Measurements from ENCODE around the gene NEURL1B.

NEURL1B gene

DNA sequence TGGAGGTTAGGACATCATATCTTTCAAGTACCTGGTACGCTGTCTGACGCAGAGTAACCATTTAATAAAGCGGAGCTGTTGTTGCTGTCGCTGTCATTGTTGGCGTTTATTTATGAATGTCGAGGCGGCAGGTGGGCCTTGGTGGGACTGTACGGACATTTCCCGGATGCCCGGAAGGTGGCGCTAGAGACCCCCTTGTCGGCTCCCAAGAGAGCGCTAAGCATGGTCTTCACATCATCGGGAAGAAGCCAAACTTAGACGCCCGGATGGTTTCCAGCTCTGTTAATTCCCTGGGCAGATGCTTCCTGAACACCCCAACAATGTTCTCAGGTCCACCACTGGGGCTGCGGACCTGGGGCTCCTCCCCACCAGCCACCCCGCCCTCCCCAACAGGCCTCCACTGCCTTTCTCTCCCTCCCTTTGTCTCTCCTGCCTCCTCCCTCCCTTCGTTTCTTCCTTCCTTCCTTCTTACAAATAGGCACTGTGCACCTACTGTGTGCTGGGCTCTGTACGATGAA lies 75.8 kb downstream of the NEURL1B start:
- peak; percentile 77 for DNase-seq (ENCODE audit: low read depth)
- H3K4me3 ChIP-seq (ENCODE audit: low read length), result no peak overlapping the region
- TF ChIP-seq, protein P1, sequence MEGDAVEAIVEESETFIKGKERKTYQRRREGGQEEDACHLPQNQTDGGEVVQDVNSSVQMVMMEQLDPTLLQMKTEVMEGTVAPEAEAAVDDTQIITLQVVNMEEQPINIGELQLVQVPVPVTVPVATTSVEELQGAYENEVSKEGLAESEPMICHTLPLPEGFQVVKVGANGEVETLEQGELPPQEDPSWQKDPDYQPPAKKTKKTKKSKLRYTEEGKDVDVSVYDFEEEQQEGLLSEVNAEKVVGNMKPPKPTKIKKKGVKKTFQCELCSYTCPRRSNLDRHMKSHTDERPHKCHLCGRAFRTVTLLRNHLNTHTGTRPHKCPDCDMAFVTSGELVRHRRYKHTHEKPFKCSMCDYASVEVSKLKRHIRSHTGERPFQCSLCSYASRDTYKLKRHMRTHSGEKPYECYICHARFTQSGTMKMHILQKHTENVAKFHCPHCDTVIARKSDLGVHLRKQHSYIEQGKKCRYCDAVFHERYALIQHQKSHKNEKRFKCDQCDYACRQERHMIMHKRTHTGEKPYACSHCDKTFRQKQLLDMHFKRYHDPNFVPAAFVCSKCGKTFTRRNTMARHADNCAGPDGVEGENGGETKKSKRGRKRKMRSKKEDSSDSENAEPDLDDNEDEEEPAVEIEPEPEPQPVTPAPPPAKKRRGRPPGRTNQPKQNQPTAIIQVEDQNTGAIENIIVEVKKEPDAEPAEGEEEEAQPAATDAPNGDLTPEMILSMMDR (IDR thresholded peaks at IDR 0.05; ENCODE audit: insufficient read depth, low read depth, low read length, missing control alignments), result peak; percentile 87

DNA sequence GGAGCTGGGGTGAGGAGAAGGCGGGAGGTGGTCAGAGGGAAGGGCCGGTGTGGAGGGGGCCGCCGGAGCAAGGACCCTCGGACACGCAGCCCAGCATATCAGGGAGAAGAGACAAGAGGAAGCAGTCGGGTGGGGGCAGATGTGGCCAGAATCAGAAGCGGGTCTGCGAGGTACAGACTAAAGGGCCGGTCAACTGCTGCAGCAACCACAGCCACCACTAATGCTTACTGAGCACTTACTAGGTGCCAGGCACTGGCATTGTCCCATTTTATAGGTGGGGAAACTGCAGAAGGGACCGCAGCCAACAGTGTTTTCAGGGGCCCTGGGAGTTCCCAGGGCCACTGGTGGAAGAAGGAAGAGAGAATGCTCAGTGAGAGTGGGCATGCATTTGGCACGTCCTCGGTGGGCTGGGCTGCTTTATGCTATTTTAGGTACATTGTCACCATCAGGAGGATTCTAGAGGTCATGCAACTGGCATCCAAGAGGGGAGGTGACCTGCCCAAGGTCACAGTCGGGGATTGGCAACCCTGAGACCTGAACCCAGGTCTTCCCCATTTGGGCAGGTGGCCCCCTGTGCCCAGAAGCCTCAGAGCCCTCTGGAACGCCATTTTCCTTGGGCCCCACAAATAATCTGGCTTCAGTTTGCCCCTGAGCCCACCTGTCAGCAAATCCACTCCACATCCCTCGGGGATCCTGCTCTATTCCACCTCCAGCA lies 76.6 kb downstream of the NEURL1B start:
- TF ChIP-seq, protein P1 (IDR thresholded peaks at IDR 0.05; ENCODE audit: insufficient read depth, low read depth, low read length, missing control alignments), result no peak
- no peak for DNase-seq (ENCODE audit: low read depth)
- no peak overlapping the region for H3K4me3 ChIP-seq (ENCODE audit: low read length)

DNA sequence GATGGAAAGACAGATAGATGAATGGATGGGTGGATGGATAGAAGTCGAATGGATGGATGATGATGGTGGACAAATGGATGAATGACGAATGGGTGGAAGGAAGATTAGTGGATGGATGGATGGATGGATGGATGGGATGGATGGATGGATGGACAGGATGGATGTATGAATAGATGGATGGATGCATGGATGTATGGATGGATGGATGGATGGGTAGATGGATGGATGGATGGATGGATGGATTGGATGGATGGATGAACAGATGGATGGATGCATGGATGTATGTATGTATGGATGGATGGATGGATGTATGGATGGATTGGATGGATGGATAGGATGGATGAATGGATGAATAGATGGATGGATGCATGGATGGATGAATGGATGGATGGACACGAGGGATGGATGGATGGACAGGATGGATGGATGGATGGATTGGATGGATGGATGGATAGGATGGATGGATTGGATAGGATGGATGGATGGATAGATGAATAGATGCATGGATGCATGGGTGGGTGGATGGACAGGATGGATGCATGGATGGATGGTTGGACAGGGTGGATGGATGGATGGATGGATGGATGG lies 77.6 kb downstream of the NEURL1B start:
- TF ChIP-seq, protein P1 (IDR thresholded peaks at IDR 0.05; ENCODE audit: insufficient read depth, low read depth, low read length, missing control alignments), result no peak
- DNase-seq (ENCODE audit: low read depth), result no peak
- H3K4me3 ChIP-seq (ENCODE audit: low read length), result no peak overlapping the region

DNA sequence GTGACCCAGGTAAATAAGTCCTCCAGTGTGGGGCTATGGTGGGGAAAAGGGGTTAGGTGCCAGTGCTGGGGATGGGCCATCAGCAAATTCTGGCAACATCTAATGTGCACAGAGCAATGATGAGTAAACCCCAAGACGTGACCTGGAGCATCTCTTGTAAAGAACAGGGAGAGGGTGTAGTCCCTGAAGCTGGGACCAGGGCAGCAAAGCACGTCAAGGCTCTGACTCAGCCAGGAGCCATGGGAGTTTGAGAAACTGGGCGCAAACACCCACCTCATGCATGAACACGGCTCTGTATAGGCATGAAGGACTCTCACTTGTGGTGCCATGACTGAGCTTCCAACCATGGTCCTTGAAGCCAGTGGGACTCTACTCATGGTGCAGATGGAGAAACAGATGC lies 78.1 kb downstream of the NEURL1B start:
- TF ChIP-seq, protein P1 (IDR thresholded peaks at IDR 0.05; ENCODE audit: insufficient read depth, low read depth, low read length, missing control alignments), result no peak
- peak; percentile 23 for DNase-seq (ENCODE audit: low read depth)
- no peak overlapping the region for H3K4me3 ChIP-seq (ENCODE audit: low read length)

DNA sequence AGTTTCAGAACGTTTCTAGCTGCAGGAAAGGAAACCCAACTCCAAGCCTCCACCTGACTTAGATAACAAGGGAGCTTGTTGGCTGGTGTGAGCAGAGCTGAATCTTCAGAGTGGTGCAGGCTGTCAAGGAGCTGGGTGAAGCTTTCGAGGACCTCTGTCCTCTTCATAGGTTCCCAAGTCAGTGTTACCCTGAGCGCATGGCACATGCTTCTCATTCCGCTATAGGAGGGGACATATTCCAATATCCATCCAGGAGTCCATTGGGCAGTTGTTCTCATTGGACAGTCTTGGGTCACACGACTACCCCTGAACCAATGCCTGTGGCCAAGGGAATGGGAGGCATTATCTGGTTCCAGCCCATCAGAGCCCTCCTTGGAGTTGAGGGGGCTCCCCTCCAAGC lies 79.6 kb downstream of the NEURL1B start:
- TF ChIP-seq, protein P1 (IDR thresholded peaks at IDR 0.05; ENCODE audit: insufficient read depth, low read depth, low read length, missing control alignments), result no peak

DNA sequence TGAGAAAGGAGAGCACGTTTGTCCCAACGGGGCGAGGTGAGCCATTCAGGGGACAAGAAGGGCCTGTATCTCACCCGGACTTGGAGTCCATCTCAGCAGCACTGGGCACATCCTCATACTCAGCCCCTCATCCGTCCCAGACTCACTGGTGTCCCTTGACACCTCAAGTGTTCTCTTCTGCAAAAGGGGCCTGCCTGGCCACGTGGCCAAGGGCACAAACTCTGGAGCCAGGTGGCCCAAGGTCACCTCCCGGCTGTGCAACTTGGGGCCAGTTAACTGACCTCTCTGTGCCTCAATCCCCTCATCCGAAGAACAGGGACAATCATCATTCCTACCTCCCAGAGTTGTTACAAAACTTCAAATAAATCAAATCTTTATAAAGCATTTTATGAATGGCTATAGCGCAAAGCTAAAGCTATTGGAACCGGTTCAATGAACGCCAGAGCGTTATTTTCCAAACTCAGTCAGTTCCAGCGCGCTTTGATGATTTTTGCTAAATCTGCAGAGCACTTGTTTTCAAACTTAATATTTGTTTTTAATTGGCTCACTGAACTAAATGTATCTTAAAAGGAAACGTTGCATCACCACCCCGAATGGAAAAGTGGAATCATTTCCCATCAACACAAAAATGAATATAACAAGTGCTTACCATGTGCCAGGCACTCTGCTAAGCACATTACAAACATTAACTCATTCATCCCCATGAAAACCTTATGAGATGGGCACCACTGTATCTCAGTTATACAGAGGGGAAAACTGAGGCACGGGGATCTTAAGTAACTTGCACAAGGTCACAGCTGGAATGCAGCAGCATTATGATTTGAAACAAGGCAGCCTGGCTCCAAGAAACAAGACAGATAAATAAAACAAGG lies 80.6 kb downstream of the NEURL1B start:
- no peak overlapping the region for H3K4me3 ChIP-seq (ENCODE audit: low read length)
- TF ChIP-seq, protein P1 (IDR thresholded peaks at IDR 0.05; ENCODE audit: insufficient read depth, low read depth, low read length, missing control alignments), result no peak
- no peak for DNase-seq (ENCODE audit: low read depth)

More for the DNA sequence above, 79.6 kb downstream of the NEURL1B start:
- no peak overlapping the region for H3K4me3 ChIP-seq (ENCODE audit: low read length)
- DNase-seq (ENCODE audit: low read depth), result no peak
